ENCODE measurements around the gene CNEP1R1.
"Not testable (repeated sequence)": the region's sequence is repeated elsewhere in the genome, so short reads cannot be mapped to it uniquely, and the experiment has no call there.

The CNEP1R1 gene

GRCh38 chr16:49998991-49999390 lies 26.0 kb upstream of the CNEP1R1 start:
- H3K9me3 ChIP-seq (ENCODE audit: control insufficient read depth in 1 of 2, low read length in 2 of 2) = peaks cover 0 to 3% of the 10 kb centered on the region in 2 donors
- no peaks in the 10 kb centered on the region for H3K4me1 ChIP-seq (ENCODE audit: control insufficient read depth in 1 of 2, insufficient read depth in 2 of 2, low read length in 2 of 2)
- no peak overlapping the region for H3K27ac ChIP-seq (ENCODE audit: low read length)
- no peak overlapping the region for H3K4me3 ChIP-seq (ENCODE audit: low read depth in 1 of 2, low read length in 2 of 2)
- H3K27me3 ChIP-seq (ENCODE audit: low read depth, low read length) = no peaks in the 10 kb centered on the region
- no peaks in the 10 kb centered on the region for H3K36me3 ChIP-seq (ENCODE audit: control insufficient read depth in 1 of 2, insufficient read depth in 2 of 2, low read length in 2 of 2)

GRCh38 chr16:50001144-50001543 lies 23.9 kb upstream of the CNEP1R1 start:
- H3K4me1 ChIP-seq (ENCODE audit: control insufficient read depth in 1 of 2, insufficient read depth in 2 of 2, low read length in 2 of 2) = no peaks in the 10 kb centered on the region
- H3K27me3 ChIP-seq (ENCODE audit: low read depth, low read length) = no peaks in the 10 kb centered on the region
- H3K27ac ChIP-seq (ENCODE audit: low read length) = no peak overlapping the region
- H3K4me3 ChIP-seq (ENCODE audit: low read depth in 1 of 2, low read length in 2 of 2) = no peak overlapping the region
- H3K36me3 ChIP-seq (ENCODE audit: control insufficient read depth in 1 of 2, insufficient read depth in 2 of 2, low read length in 2 of 2) = no peaks in the 10 kb centered on the region
- peaks cover 0 to 3% of the 10 kb centered on the region in 2 donors for H3K9me3 ChIP-seq (ENCODE audit: control insufficient read depth in 1 of 2, low read length in 2 of 2)

GRCh38 chr16:50002190-50002589 lies 22.8 kb upstream of the CNEP1R1 start:
- Histone ChIP-seq H3K36me3 (ENCODE audit: control insufficient read depth in 1 of 2, insufficient read depth in 2 of 2, low read length in 2 of 2) (no peaks in the 10 kb centered on the region), H3K4me1 (ENCODE audit: control insufficient read depth in 1 of 2, insufficient read depth in 2 of 2, low read length in 2 of 2) (no peaks in the 10 kb centered on the region), H3K27ac (ENCODE audit: low read length) (no peak overlapping the region), H3K9me3 (ENCODE audit: control insufficient read depth in 1 of 2, low read length in 2 of 2) (peaks cover 0 to 3% of the 10 kb centered on the region in 2 donors), H3K4me3 (ENCODE audit: low read depth in 1 of 2, low read length in 2 of 2) (no peak overlapping the region), H3K27me3 (ENCODE audit: low read depth, low read length) (no peaks in the 10 kb centered on the region)

GRCh38 chr16:50004239-50004638 lies 20.8 kb upstream of the CNEP1R1 start:
- Histone ChIP-seq H3K9me3 (ENCODE audit: control insufficient read depth in 1 of 2, low read length in 2 of 2) (peaks cover 0 to 3% of the 10 kb centered on the region in 2 donors), H3K36me3 (ENCODE audit: control insufficient read depth in 1 of 2, insufficient read depth in 2 of 2, low read length in 2 of 2) (no peaks in the 10 kb centered on the region), H3K27me3 (ENCODE audit: low read depth, low read length) (no peaks in the 10 kb centered on the region), H3K27ac (ENCODE audit: low read length) (no peak overlapping the region), H3K4me3 (ENCODE audit: low read depth in 1 of 2, low read length in 2 of 2) (no peak overlapping the region), H3K4me1 (ENCODE audit: control insufficient read depth in 1 of 2, insufficient read depth in 2 of 2, low read length in 2 of 2) (no peaks in the 10 kb centered on the region)

GRCh38 chr16:50006964-50007363 lies 18.1 kb upstream of the CNEP1R1 start:
- Histone ChIP-seq H3K4me3 (ENCODE audit: low read depth in 1 of 2, low read length in 2 of 2) (no peak overlapping the region), H3K9me3 (ENCODE audit: control insufficient read depth in 1 of 2, low read length in 2 of 2) (peaks cover 0 to 3% of the 10 kb centered on the region in 2 donors), H3K27ac (ENCODE audit: low read length) (no peak overlapping the region), H3K4me1 (ENCODE audit: control insufficient read depth in 1 of 2, insufficient read depth in 2 of 2, low read length in 2 of 2) (no peaks in the 10 kb centered on the region), H3K36me3 (ENCODE audit: control insufficient read depth in 1 of 2, insufficient read depth in 2 of 2, low read length in 2 of 2) (no peaks in the 10 kb centered on the region), H3K27me3 (ENCODE audit: low read depth, low read length) (no peaks in the 10 kb centered on the region)

GRCh38 chr16:50007744-50008143 lies 17.3 kb upstream of the CNEP1R1 start:
- Histone ChIP-seq H3K27me3 (ENCODE audit: low read depth, low read length) (no peaks in the 10 kb centered on the region), H3K9me3 (ENCODE audit: control insufficient read depth in 1 of 2, low read length in 2 of 2) (no peaks in the 10 kb centered on the region), H3K4me1 (ENCODE audit: control insufficient read depth in 1 of 2, insufficient read depth in 2 of 2, low read length in 2 of 2) (no peaks in the 10 kb centered on the region), H3K36me3 (ENCODE audit: control insufficient read depth in 1 of 2, insufficient read depth in 2 of 2, low read length in 2 of 2) (no peaks in the 10 kb centered on the region), H3K27ac (ENCODE audit: low read length) (no peak overlapping the region), H3K4me3 (ENCODE audit: low read depth in 1 of 2, low read length in 2 of 2) (no peak overlapping the region)

GRCh38 chr16:50010212-50010611 lies 14.8 kb upstream of the CNEP1R1 start:
- Histone ChIP-seq H3K36me3 (ENCODE audit: control insufficient read depth in 1 of 2, insufficient read depth in 2 of 2, low read length in 2 of 2) (no peaks in the 10 kb centered on the region), H3K27ac (ENCODE audit: low read length) (no peak overlapping the region), H3K4me1 (ENCODE audit: control insufficient read depth in 1 of 2, insufficient read depth in 2 of 2, low read length in 2 of 2) (no peaks in the 10 kb centered on the region), H3K27me3 (ENCODE audit: low read depth, low read length) (no peaks in the 10 kb centered on the region), H3K9me3 (ENCODE audit: control insufficient read depth in 1 of 2, low read length in 2 of 2) (no peaks in the 10 kb centered on the region), H3K4me3 (ENCODE audit: low read depth in 1 of 2, low read length in 2 of 2) (no peak overlapping the region)

GRCh38 chr16:50011707-50012106 lies 13.3 kb upstream of the CNEP1R1 start:
- H3K4me3 ChIP-seq (ENCODE audit: low read depth in 1 of 2, low read length in 2 of 2) = no peak overlapping the region
- H3K27me3 ChIP-seq (ENCODE audit: low read depth, low read length) = no peaks in the 10 kb centered on the region
- no peaks in the 10 kb centered on the region for H3K9me3 ChIP-seq (ENCODE audit: control insufficient read depth in 1 of 2, low read length in 2 of 2)
- no peak overlapping the region for H3K27ac ChIP-seq (ENCODE audit: low read length)
- no peaks in the 10 kb centered on the region for H3K36me3 ChIP-seq (ENCODE audit: control insufficient read depth in 1 of 2, insufficient read depth in 2 of 2, low read length in 2 of 2)
- no peaks in the 10 kb centered on the region for H3K4me1 ChIP-seq (ENCODE audit: control insufficient read depth in 1 of 2, insufficient read depth in 2 of 2, low read length in 2 of 2)

- Histone ChIP-seq H3K4me3 (ENCODE audit: low read depth in 1 of 2, low read length in 2 of 2) (no peak overlapping the region), H3K27me3 (ENCODE audit: low read depth, low read length) (no peaks in the 10 kb centered on the region), H3K36me3 (ENCODE audit: control insufficient read depth in 1 of 2, insufficient read depth in 2 of 2, low read length in 2 of 2) (no peaks in the 10 kb centered on the region), H3K4me1 (ENCODE audit: control insufficient read depth in 1 of 2, insufficient read depth in 2 of 2, low read length in 2 of 2) (no peaks in the 10 kb centered on the region), H3K27ac (ENCODE audit: low read length) (no peak overlapping the region), H3K9me3 (ENCODE audit: control insufficient read depth in 1 of 2, low read length in 2 of 2) (no peaks in the 10 kb centered on the region)
Observed at GRCh38 chr16:50012182-50012581, 12.8 kb upstream of the CNEP1R1 start.

- H3K27me3 ChIP-seq (ENCODE audit: low read depth, low read length); H3K36me3 ChIP-seq (ENCODE audit: control insufficient read depth in 1 of 2, insufficient read depth in 2 of 2, low read length in 2 of 2); H3K4me1 ChIP-seq (ENCODE audit: control insufficient read depth in 1 of 2, insufficient read depth in 2 of 2, low read length in 2 of 2); H3K27ac ChIP-seq (ENCODE audit: low read length); H3K4me3 ChIP-seq (ENCODE audit: low read depth in 1 of 2, low read length in 2 of 2); H3K9me3 ChIP-seq (ENCODE audit: control insufficient read depth in 1 of 2, low read length in 2 of 2): not testable (repeated sequence)
Observed at GRCh38 chr16:50014211-50014610, 10.8 kb upstream of the CNEP1R1 start.

- Histone ChIP-seq H3K4me3 (ENCODE audit: low read depth in 1 of 2, low read length in 2 of 2) (no peak overlapping the region), H3K27ac (ENCODE audit: low read length) (no peak overlapping the region), H3K27me3 (ENCODE audit: low read depth, low read length) (no peaks in the 10 kb centered on the region), H3K4me1 (ENCODE audit: control insufficient read depth in 1 of 2, insufficient read depth in 2 of 2, low read length in 2 of 2) (no peaks in the 10 kb centered on the region), H3K36me3 (ENCODE audit: control insufficient read depth in 1 of 2, insufficient read depth in 2 of 2, low read length in 2 of 2) (no peaks in the 10 kb centered on the region), H3K9me3 (ENCODE audit: control insufficient read depth in 1 of 2, low read length in 2 of 2) (no peaks in the 10 kb centered on the region)
Observed at GRCh38 chr16:50015631-50016030, 9.4 kb upstream of the CNEP1R1 start.

- Histone ChIP-seq H3K27ac (ENCODE audit: low read length) (no peak overlapping the region), H3K9me3 (ENCODE audit: control insufficient read depth in 1 of 2, low read length in 2 of 2) (no peaks in the 10 kb centered on the region), H3K36me3 (ENCODE audit: control insufficient read depth in 1 of 2, insufficient read depth in 2 of 2, low read length in 2 of 2) (no peaks in the 10 kb centered on the region), H3K4me3 (ENCODE audit: low read depth in 1 of 2, low read length in 2 of 2) (no peak overlapping the region), H3K4me1 (ENCODE audit: control insufficient read depth in 1 of 2, insufficient read depth in 2 of 2, low read length in 2 of 2) (no peaks in the 10 kb centered on the region), H3K27me3 (ENCODE audit: low read depth, low read length) (no peaks in the 10 kb centered on the region)
Observed at GRCh38 chr16:50017553-50017952, 7.5 kb upstream of the CNEP1R1 start.
